ENCODE results near the gene METTL25B. TPM values are rescaled to one million over a fixed set of nuclear protein-coding genes. Genes with fewer than 3 reads are reported as not detected.

METTL25B gene
- 10 to 100 TPM; 23.2 to 41.1 (median 32.4) TPM for total RNA-seq
- 10 to 100 TPM; 33.0 to 43.8 (median 42.9) TPM for polyA plus RNA-seq
- long read RNA-seq, donor 1, partial matches to known transcripts = 0 of 2 reads
- long read RNA-seq, donor 1, other reads (novel, unspliced or antisense) = 0 of 2 reads
- long read RNA-seq, donor 2, partial matches to known transcripts = 0 of 1 reads
- long read RNA-seq, donor 2, other reads (novel, unspliced or antisense) = 0 of 1 reads

DNA sequence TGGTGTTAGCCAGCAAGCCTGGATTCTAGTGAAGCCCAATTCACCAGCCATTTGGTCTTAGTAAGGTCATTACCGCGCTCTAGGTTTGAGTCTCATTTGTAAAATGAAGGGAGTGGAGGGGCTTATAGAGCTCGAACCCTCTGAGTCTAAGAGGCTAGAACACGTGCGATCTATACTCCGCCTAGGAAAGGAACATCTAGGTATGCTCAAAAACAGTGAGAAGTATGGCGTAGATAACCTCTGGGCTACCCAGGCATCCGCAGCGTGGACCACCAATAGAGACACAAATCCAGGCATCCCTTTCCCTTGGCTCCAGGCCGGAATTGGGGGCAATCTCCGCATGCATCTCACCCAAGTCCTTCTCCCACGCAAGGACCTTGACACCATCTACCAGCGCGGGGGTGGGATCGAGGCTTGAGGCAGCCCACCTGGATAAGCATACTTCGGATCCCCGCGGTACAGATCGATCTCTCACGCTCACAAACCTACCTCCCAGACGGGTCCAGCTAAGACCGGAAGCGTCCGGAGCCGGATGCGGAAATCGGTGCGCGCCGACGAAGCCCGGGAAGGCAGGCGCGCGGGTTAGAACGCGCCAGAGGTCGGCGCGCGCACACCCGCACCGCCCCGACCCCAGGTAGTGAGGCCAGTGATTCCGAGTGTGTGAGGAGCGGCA, at the start of gene METTL25B:
METTL25B (plus strand) TSS at position 544 of the 673 bp plus-strand sequence. CDS start 636 bp downstream, outside the sequence.
- H3K4me1 ChIP-seq = peaks cover 36 to 73% (median 54%) of the 10 kb centered on the region in 6 donors
- WGBS, 5 donors = 0 to 1% (median 0%) methylated on average over 45 to 46 of the region's 46 CpGs

GRCh38 chr1:156680056-156680455, 48.2 kb upstream of the METTL25B start:
- H3K27ac ChIP-seq = no peak overlapping the region
- peaks cover 0 to 43% (median 20%) of the 10 kb centered on the region in 6 donors for H3K4me1 ChIP-seq
- H3K4me3 ChIP-seq = no peak overlapping the region
- intact Hi-C loops (cut with DNase I; ENCODE audit: low total_unique reads) = no loop called here
- WGBS, 5 donors = 61 to 73% (median 63%) methylated on average over 2 of the region's 2 CpGs
- peaks cover 0 to 87% (median 39%) of the 10 kb centered on the region in 7 donors for H3K27me3 ChIP-seq (replicated peaks in 1 of 7)
- H3K36me3 ChIP-seq = no peaks in the 10 kb centered on the region
- no peak for TF ChIP-seq POLR2A (IDR thresholded peaks at IDR 0.05)
- no peak for TF ChIP-seq CTCF (IDR thresholded peaks at IDR 0.05 in 8 of 11, conservative IDR thresholded peaks at IDR 0.05 in 3 of 11)
- no peak for TF ChIP-seq POLR2AphosphoS5 (IDR thresholded peaks at IDR 0.05)
- DNase-seq = no peak
- H3K9me3 ChIP-seq = no peaks in the 10 kb centered on the region

More for the DNA sequence above, at the start of gene METTL25B:
- peaks cover 0 to 52% (median 25%) of the 10 kb centered on the region in 6 donors for H3K36me3 ChIP-seq
- peak within 1 kb of the TSS; percentile 59 to 90 (median 78) for H3K4me3 ChIP-seq
- no peaks in the 10 kb centered on the region for H3K9me3 ChIP-seq
- intact Hi-C loops (cut with DNase I; ENCODE audit: low total_unique reads) = loop anchor here (2.0 to 10.0 kb wide), 2 partner anchors 39 to 157 kb away; no protein-coding TSS in a partner anchor
- no peaks in the 10 kb centered on the region for H3K27me3 ChIP-seq (replicated peaks in 1 of 7)
- peak within 1 kb of the TSS; percentile 96 to 99 (median 98) for H3K27ac ChIP-seq
- peak; percentile 95 for DNase-seq
- TF ChIP-seq POLR2AphosphoS5 (IDR thresholded peaks at IDR 0.05) (peak; percentile 79 to 89 (median 84)), POLR2A (IDR thresholded peaks at IDR 0.05) (peak in 2 of 3 donors; percentile 13 to 30), CTCF (IDR thresholded peaks at IDR 0.05 in 8 of 11, conservative IDR thresholded peaks at IDR 0.05 in 3 of 11) (peak in 1 of 11 experiments; percentile 4)

GRCh38 chr1:156681196-156681960, 46.9 kb upstream of the METTL25B start:
- Histone ChIP-seq H3K4me3 (no peak overlapping the region), H3K4me1 (peaks cover 0 to 33% (median 19%) of the 10 kb centered on the region in 6 donors), H3K27ac (no peak overlapping the region), H3K9me3 (no peaks in the 10 kb centered on the region), H3K27me3 (replicated peaks in 1 of 7) (peaks cover 0 to 87% (median 34%) of the 10 kb centered on the region in 7 donors), H3K36me3 (no peaks in the 10 kb centered on the region)
- 64 to 88% (median 78%) methylated on average over 8 of the region's 8 CpGs for WGBS, 5 donors
- no peak for DNase-seq
- intact Hi-C loops (cut with DNase I; ENCODE audit: low total_unique reads) = no loop called here
- TF ChIP-seq POLR2AphosphoS5 (IDR thresholded peaks at IDR 0.05) (no peak), CTCF (IDR thresholded peaks at IDR 0.05 in 8 of 11, conservative IDR thresholded peaks at IDR 0.05 in 3 of 11) (no peak), POLR2A (IDR thresholded peaks at IDR 0.05) (no peak)
